Epithelial cell of proximal tubule (primary cell): ENCODE measurements around the gene NRN1L. TPM values are rescaled to one million over a fixed set of nuclear protein-coding genes. Genes with fewer than 3 reads are reported as not detected.
"Not testable (repeated sequence)": the region's sequence is repeated elsewhere in the genome, so short reads cannot be mapped to it uniquely, and the experiment has no call there.

Source experiments
- DNase-seq: peaks from one replicate; pipeline ENCODE4 v3.0.0-alpha.2; 2011; ENCODE audit warnings: low read depth
- H3K4me3 ChIP-seq: 2 replicates; pipeline ENCODE4 v1.5.1; 2011; ENCODE audit warnings: low read depth, mild to moderate bottlenecking, low read length
- total RNA-seq: library from RNA; depleted of rRNA; stranded (reverse); fragments of >200 nt; gene quantifications from 2 replicates; pipeline ENCODE4 v1.2.3, GENCODE V29; 2015
- TF ChIP-seq, protein P1 (sequence below): conservative IDR thresholded peaks from 2 replicates; pipeline ENCODE4 v1.5.1; 2012; ENCODE audit warnings: low read depth, mild to moderate bottlenecking, low read length

Gene NRN1L
- total RNA-seq, 1 donor from 2014 or later, result 0.46 TPM

DNA sequence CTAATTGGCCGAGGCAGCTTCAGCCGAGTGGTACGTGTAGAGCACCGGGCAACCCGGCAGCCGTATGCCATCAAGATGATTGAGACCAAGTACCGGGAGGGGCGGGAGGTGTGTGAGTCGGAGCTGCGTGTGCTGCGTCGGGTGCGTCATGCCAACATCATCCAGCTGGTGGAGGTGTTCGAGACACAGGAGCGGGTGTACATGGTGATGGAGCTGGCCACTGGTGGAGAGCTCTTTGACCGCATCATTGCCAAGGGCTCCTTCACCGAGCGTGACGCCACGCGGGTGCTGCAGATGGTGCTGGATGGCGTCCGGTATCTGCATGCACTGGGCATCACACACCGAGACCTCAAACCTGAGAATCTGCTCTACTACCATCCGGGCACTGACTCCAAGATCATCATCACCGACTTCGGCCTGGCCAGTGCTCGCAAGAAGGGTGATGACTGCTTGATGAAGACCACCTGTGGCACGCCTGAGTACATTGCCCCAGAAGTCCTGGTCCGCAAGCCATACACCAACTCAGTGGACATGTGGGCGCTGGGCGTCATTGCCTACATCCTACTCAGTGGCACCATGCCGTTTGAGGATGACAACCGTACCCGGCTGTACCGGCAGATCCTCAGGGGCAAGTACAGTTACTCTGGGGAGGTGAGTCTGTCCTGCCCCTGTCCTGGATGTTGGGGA, 24.5 kb downstream of the NRN1L start:
- no peak overlapping the region for H3K4me3 ChIP-seq
- TF ChIP-seq, protein P1, sequence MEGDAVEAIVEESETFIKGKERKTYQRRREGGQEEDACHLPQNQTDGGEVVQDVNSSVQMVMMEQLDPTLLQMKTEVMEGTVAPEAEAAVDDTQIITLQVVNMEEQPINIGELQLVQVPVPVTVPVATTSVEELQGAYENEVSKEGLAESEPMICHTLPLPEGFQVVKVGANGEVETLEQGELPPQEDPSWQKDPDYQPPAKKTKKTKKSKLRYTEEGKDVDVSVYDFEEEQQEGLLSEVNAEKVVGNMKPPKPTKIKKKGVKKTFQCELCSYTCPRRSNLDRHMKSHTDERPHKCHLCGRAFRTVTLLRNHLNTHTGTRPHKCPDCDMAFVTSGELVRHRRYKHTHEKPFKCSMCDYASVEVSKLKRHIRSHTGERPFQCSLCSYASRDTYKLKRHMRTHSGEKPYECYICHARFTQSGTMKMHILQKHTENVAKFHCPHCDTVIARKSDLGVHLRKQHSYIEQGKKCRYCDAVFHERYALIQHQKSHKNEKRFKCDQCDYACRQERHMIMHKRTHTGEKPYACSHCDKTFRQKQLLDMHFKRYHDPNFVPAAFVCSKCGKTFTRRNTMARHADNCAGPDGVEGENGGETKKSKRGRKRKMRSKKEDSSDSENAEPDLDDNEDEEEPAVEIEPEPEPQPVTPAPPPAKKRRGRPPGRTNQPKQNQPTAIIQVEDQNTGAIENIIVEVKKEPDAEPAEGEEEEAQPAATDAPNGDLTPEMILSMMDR, result no peak
- no peak for DNase-seq

DNA sequence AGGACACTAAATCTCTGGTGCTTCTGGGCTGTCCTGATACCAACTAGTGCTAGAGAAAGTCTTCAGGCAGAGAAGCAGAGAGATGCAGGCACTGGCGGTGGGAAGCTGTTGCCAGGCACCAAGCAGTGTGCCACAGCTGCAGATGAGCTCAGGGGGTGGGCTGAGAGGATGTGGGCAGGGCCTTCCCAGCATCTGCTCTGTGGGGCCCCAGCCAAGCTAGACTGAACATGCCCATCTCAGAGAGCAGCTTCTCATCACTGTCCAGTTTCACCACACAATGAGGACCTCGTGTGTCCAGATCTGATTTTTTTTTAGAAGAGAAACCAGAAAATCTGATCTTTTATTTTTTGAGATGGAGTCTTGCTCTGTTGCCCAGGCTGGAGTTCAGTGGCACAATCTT, 25.5 kb downstream of the NRN1L start:
- TF ChIP-seq, protein P1, result no peak
- no peak for DNase-seq
- no peak overlapping the region for H3K4me3 ChIP-seq

DNA sequence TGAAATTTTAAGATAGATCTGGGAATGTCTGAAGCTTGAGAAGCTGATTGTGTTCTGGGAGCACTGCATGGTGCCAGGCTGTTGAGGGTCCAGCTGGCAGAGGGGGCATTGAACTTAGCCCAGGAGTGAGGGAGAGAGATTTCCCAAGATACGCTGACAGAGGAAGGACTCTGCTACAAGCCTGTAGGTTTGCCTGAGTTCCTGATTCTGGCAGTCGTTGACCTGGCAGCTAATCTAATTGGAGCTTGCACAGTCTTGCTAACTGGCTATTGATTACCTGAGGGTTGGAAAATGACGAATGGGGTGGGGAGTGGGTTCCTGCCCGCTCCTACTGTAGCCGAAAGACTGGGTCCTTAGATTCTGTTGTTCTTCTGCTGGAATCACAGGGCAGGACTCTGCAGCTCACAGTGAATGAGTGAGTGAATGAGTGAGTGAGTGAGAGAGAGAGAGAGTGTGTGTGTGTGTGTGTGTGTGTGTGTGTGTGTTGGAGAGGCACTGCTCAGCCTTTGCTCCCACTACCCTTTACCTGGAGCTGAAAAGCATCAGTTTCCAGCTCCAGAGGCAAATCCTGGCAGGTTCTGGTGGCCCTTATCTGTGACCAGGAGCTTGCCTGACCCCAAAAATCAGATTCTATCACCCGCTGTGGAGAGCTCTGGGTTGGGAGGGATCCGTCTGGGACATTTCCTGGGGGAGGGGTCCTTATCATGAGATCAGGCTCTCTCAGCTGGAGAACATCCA, 30.2 kb downstream of the NRN1L start:
- H3K4me3 ChIP-seq, result no peak overlapping the region
- TF ChIP-seq, protein P1, result no peak
- no peak for DNase-seq

DNA sequence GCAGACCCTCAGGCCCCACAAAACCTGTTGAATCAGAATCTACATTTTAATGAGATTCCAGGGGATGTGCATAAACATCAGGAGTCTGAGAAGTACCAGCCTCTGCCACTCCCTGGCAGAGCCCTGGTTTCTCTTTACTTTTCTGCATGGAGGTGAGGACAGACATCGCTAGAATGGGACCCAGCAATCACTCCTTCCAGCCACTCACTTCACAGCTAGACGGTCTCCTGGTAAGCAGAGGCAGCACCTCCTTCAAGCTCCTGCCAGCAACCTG, 30.7 kb downstream of the NRN1L start:
- not testable (repeated sequence) for H3K4me3 ChIP-seq, DNase-seq

DNA sequence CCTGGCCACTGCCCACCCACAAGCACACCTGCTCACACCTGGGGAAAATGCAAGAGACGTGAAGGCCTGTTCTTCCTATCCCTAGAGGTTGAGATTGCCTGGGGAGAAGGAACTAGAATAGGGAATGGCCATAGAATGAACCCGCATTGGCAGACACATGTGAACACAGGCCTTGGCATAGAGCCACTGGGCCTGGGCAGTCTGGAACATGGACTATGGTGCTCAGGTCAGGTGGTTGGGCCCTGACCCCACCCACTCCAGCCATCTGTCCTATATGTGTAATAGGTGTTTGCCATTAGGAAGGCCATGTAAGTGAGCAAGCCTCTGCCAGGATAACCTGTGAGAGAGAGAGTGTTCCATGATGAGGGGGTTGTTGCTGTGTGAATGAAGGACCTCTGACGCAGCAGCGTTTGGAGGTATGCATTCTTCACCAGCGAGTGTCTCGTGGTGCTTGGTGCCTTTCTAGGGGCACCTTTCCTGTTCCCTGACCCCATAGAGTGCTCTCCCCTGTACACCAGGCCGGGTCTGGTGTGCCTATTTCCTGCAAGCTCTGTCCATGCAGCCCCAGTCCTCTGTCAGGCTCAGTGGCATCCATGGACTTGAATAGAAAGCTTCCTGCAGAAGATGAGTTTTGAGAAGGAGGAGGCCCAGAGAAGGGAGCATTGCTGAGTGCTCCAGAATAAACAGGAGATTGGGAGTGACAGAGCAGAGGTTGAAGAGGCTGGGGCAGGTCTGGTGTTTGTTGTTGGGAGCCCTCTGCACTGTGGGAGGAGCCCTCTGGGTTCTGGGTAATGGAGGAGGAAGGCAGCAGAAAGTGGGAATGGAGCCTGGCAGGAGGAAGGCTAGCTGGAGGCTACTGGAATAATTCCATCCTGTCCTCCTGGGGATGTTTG, 31.4 kb downstream of the NRN1L start:
- H3K4me3 ChIP-seq, result no peak overlapping the region
- TF ChIP-seq, protein P1, result no peak
- DNase-seq, result no peak

DNA sequence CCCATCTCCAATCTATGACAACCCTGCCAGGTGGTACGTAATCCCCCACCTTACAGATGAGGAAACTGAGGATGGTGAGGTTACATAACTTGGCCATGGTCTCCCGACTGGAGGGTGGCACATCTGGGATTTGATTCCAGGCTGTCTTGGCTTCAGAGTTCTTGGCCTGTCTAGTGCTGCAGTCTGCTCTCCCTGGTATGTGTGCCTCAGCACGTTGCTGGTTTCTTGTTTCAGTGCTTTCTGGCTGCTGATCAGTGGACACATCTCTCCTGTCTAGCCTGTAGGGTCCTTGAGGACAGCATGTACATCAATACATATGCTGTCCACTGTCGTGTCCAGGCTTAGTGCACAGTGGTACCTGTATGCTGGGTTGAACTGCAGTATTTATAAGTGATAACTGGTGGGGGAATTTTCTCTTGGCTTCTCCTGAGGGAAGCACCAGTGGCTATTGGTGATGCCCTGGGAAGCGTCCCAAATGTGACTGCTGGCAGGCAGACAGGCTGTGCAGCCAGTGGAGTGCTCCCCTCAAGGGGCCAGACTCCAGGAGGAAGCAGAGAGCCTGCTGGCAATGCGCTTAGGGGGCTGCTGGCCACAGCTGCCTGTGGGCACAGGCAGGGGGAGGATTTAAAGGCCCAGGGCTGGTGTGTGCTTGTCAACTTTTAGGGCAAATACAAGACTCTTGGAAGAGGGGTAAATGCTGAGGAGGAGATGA, 32.6 kb downstream of the NRN1L start:
- TF ChIP-seq, protein P1, result no peak
- H3K4me3 ChIP-seq, result no peak overlapping the region
- no peak for DNase-seq

DNA sequence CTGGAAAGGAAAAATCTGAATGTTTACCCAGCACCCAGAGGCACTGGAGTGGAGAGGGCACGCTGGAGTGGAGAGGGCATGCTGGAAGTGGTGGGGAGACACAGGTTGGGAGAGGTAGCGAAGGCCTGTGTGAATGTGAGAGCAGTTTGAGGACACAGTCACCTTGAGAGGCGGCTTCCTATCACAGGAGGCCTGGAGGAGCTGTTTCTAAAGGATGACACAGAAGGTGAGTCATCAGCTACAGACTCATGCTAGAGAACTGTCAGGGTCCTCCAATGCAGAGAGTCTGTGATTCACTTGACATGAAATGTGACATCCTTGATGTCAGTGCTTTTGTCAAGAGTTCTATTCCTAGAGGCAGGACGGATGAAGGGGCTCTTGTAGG, 33.2 kb downstream of the NRN1L start:
- H3K4me3 ChIP-seq, result no peak overlapping the region
- TF ChIP-seq, protein P1, result no peak
- DNase-seq, result no peak
